HL-60 (cell line): Measurements from ENCODE around the gene CXCL6.

Source experiments
- DNase-seq, 2 experiments: peaks; one replicate each; pipeline ENCODE4 v3.0.0-alpha.2; 2010 to 2020; ENCODE audit warnings: low read depth in 1 of 2, low spot score in 1 of 2
- H3K27ac ChIP-seq: fragments of 250-450 bp; sonication (Bioruptor Pico); replicated peaks from 2 replicates; pipeline ENCODE4 v1.5.1; 2020; ENCODE audit warnings: mild to moderate bottlenecking, moderate library complexity
- H3K27me3 ChIP-seq: fragments of 250-450 bp; sonication (Bioruptor Pico); 2 replicates; pipeline ENCODE4 v1.5.1; 2021; ENCODE audit warnings: mild to moderate bottlenecking, moderate library complexity; ENCODE audit not compliant: insufficient read depth, poor library complexity, severe bottlenecking
- H3K4me3 ChIP-seq: replicated peaks from 2 replicates; pipeline ENCODE4 v1.5.1; 2011; ENCODE audit warnings: mild to moderate bottlenecking, control low read depth, low read length; ENCODE audit not compliant: insufficient read depth
- CTCF ChIP-seq: IDR thresholded peaks from one replicate; pipeline ENCODE4 v1.5.1; 2011; ENCODE audit warnings: low read length, control low read depth, inconsistent platforms; ENCODE audit not compliant: insufficient read depth
- GABPA ChIP-seq: IDR thresholded peaks from 2 replicates; pipeline ENCODE4 v1.6.1; 2012; ENCODE audit warnings: low read depth
- POLR2AphosphoS5 ChIP-seq: IDR thresholded peaks from 2 replicates; pipeline ENCODE4 v1.6.1; 2012; ENCODE audit warnings: low read depth
- REST ChIP-seq: IDR thresholded peaks from 2 replicates; pipeline ENCODE4 v1.6.1; 2012; ENCODE audit warnings: low read depth; ENCODE audit not compliant: insufficient replicate concordance
- SPI1 ChIP-seq: IDR thresholded peaks from 2 replicates; pipeline ENCODE4 v1.6.1; 2012; ENCODE audit warnings: low read depth, mild to moderate bottlenecking, borderline replicate concordance

CXCL6 gene

GRCh38 chr4:73822389-73822788 is 14.1 kb upstream of the CXCL6 start:
- TF ChIP-seq CTCF, result no peak
- TF ChIP-seq POLR2AphosphoS5, result no peak
- no peak for TF ChIP-seq GABPA
- TF ChIP-seq REST, result no peak
- TF ChIP-seq SPI1, result no peak
- peak overlapping the region; percentile 8; the same call in 1 of the 2 replicates for H3K27ac ChIP-seq
- H3K4me3 ChIP-seq, result no peak overlapping the region
- H3K27me3 ChIP-seq, result no peaks in the 10 kb centered on the region
- DNase-seq, result no peak

- H3K27me3 ChIP-seq, result no peaks in the 10 kb centered on the region
- TF ChIP-seq SPI1 (no peak), GABPA (no peak), CTCF (no peak), REST (no peak), POLR2AphosphoS5 (no peak)
- no peak overlapping the region for H3K4me3 ChIP-seq
- H3K27ac ChIP-seq, result peak overlapping the region; percentile 8; the same call in 1 of the 2 replicates
- peak; percentile 39 to 73 for DNase-seq
Measured at GRCh38 chr4:73822812-73823504, 13.5 kb upstream of the CXCL6 start.

- no peak for DNase-seq
- no peaks in the 10 kb centered on the region for H3K27me3 ChIP-seq
- TF ChIP-seq POLR2AphosphoS5 (no peak), GABPA (no peak), REST (no peak), SPI1 (no peak), CTCF (no peak)
- no peak overlapping the region for H3K4me3 ChIP-seq
- no peak overlapping the region; the same call in 1 of the 2 replicates for H3K27ac ChIP-seq
Measured at GRCh38 chr4:73823760-73824159, 12.7 kb upstream of the CXCL6 start.
